ENCODE results near the gene PDK1.

GRCh38 chr2:172578860-172579512 is 23.1 kb downstream of the PDK1 start:
- TF ChIP-seq CTCF (IDR thresholded peaks at IDR 0.05) (no peak), POLR2A (IDR thresholded peaks at IDR 0.05) (no peak)
